Nephron (organoid): Measurements from ENCODE around the gene SYT13.

Experiments
- H3K27ac Mint-ChIP-seq, 3 experiments: 2 replicates each; pipeline ENCODE4 v1.8.0; 2020; ENCODE audit warnings: mixed read lengths in 3 of 3, mild to moderate bottlenecking in 2 of 3, moderate library complexity in 1 of 3
- H3K27me3 Mint-ChIP-seq: 2 replicates; pipeline ENCODE4 v1.8.0; 2021; ENCODE audit warnings: low read depth, mild to moderate bottlenecking, moderate library complexity, mixed read lengths
- H3K36me3 Mint-ChIP-seq: 2 replicates; pipeline ENCODE4 v1.8.0; 2020; ENCODE audit warnings: low read depth, mixed read lengths
- H3K4me1 Mint-ChIP-seq: 2 replicates; pipeline ENCODE4 v1.8.0; 2020; ENCODE audit warnings: mixed read lengths
- H3K4me3 Mint-ChIP-seq, 3 experiments: 2 replicates each; pipeline ENCODE4 v1.8.0; 2020; ENCODE audit warnings: mild to moderate bottlenecking in 3 of 3, mixed read lengths in 3 of 3, moderate library complexity in 2 of 3
- H3K9me3 Mint-ChIP-seq: 2 replicates; pipeline ENCODE4 v1.8.0; 2020; ENCODE audit warnings: mixed read lengths
- TF ChIP-seq, protein P1 (sequence below), 3 experiments: fragments of 200-600 bp; sonication (generic); IDR thresholded peaks; one replicate each; pipeline ENCODE4 v1.5.0; 2021; ENCODE audit warnings: antibody characterized with exemption in 3 of 3; ENCODE audit not compliant: unreplicated experiment in 3 of 3

SYT13 gene

DNA sequence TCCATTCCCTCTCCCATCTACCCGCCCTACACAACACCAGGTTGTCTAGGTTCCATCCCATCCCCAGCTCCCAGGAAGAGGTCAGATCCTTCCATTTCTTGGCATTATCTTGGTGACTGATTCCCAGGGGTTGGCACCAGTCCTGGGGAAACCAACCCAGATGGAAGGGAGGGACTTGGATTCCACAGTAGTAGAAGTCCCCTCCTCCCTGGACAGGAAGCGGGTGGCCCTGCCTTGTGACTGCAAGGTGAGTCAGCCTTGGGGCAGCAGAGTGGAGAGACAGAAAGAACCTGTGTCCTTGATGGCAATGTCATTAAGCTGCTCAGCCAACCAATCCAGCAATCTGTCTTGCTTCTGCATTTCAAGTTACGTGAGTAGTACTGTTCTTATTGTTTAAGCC, 26.5 kb downstream of the SYT13 start:
- H3K4me1 Mint-ChIP-seq, result peaks cover 15% of the 10 kb centered on the region
- no peaks in the 10 kb centered on the region for H3K9me3 Mint-ChIP-seq
- TF ChIP-seq, protein P1, sequence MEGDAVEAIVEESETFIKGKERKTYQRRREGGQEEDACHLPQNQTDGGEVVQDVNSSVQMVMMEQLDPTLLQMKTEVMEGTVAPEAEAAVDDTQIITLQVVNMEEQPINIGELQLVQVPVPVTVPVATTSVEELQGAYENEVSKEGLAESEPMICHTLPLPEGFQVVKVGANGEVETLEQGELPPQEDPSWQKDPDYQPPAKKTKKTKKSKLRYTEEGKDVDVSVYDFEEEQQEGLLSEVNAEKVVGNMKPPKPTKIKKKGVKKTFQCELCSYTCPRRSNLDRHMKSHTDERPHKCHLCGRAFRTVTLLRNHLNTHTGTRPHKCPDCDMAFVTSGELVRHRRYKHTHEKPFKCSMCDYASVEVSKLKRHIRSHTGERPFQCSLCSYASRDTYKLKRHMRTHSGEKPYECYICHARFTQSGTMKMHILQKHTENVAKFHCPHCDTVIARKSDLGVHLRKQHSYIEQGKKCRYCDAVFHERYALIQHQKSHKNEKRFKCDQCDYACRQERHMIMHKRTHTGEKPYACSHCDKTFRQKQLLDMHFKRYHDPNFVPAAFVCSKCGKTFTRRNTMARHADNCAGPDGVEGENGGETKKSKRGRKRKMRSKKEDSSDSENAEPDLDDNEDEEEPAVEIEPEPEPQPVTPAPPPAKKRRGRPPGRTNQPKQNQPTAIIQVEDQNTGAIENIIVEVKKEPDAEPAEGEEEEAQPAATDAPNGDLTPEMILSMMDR (IDR thresholded peaks at IDR 0.05; ENCODE audit: unreplicated experiment in 3 of 3), result no peak
- peak overlapping the region in 2 of 3 experiments; percentile 26 to 40 for H3K27ac Mint-ChIP-seq
- no peaks in the 10 kb centered on the region for H3K36me3 Mint-ChIP-seq
- H3K4me3 Mint-ChIP-seq, result no peak overlapping the region
- peaks cover 44% of the 10 kb centered on the region for H3K27me3 Mint-ChIP-seq

DNA sequence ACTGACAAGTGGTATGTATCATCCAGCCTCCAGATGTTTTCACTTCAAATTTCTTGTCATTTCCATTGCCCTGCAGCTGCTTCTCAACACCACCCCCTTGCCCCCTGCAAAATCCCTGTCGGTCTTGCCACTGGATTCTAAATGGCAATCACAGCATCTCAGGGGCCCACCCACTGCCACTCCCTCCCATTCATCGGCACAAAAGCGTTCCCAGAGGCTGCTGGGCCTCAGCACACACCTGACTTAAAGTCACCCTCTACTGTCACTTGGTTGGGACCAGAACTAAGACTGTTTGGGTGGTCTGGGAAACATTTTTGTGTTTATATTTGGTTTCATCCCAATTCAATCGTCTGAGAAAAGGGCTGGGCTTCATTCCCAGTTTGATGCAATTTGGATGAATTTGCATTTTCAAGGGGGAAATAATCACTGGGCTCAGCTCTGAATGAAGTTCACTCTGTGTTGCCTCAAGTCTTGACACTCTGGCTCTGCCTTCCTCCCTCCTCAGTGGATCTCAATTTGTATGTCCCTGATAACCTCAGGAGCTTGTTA, 27.1 kb downstream of the SYT13 start:
- Mint-ChIP-seq H3K27me3 (peaks cover 47% of the 10 kb centered on the region), H3K4me3 (no peak overlapping the region), H3K36me3 (no peaks in the 10 kb centered on the region), H3K4me1 (peaks cover 15% of the 10 kb centered on the region), H3K27ac (peak overlapping the region in 2 of 3 experiments; percentile 26 to 40), H3K9me3 (no peaks in the 10 kb centered on the region)
- TF ChIP-seq, protein P1 (IDR thresholded peaks at IDR 0.05; ENCODE audit: unreplicated experiment in 3 of 3), result no peak

DNA sequence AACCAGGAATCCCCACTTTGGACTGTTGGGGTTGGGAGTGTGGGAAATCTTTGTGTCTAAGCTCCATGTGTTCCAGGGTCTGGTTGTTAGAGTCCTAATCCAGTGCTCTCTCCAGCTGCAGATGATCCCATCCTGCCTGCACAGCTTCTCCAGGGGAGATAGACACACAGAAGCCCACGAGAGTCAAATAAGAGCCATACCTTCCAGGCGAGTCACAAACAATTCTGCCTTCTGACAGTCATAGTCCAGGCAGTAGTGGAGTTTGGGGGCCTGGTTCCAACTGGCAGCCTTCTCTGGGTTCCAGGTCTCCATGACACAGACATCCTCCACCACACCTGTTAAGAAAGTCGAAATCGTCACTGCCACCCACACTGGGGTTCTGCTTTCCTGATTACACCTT, 32.1 kb downstream of the SYT13 start:
- H3K4me3 Mint-ChIP-seq, result no peak overlapping the region
- H3K9me3 Mint-ChIP-seq, result no peaks in the 10 kb centered on the region
- no peak overlapping the region for H3K27ac Mint-ChIP-seq
- H3K27me3 Mint-ChIP-seq, result peaks cover 19% of the 10 kb centered on the region
- no peaks in the 10 kb centered on the region for H3K36me3 Mint-ChIP-seq
- TF ChIP-seq, protein P1 (IDR thresholded peaks at IDR 0.05; ENCODE audit: unreplicated experiment in 3 of 3), result no peak
- H3K4me1 Mint-ChIP-seq, result peaks cover 21% of the 10 kb centered on the region

DNA sequence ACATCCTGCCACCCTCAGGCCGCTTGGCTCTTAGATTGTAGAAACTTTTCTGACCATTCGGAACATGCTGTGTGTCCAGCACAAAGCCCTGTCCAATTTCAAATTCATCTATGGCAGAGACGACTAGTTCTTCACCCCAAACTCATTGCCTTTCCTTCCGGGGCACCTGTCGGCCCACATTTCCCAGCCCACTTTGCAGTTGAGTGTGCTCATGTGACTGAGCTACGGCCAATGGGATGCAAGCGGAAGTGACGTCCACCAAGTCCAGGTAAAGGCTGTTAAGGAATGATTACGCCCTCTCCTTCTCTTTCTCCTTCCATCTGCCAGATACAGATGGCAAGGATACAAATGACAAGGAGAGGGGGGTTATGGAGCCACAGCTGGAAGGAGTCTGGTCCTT, 32.5 kb downstream of the SYT13 start:
- Mint-ChIP-seq H3K4me3 (no peak overlapping the region), H3K27ac (no peak overlapping the region), H3K27me3 (peaks cover 19% of the 10 kb centered on the region), H3K4me1 (peaks cover 20% of the 10 kb centered on the region), H3K9me3 (no peaks in the 10 kb centered on the region), H3K36me3 (no peaks in the 10 kb centered on the region)
- TF ChIP-seq, protein P1 (IDR thresholded peaks at IDR 0.05; ENCODE audit: unreplicated experiment in 3 of 3), result no peak

DNA sequence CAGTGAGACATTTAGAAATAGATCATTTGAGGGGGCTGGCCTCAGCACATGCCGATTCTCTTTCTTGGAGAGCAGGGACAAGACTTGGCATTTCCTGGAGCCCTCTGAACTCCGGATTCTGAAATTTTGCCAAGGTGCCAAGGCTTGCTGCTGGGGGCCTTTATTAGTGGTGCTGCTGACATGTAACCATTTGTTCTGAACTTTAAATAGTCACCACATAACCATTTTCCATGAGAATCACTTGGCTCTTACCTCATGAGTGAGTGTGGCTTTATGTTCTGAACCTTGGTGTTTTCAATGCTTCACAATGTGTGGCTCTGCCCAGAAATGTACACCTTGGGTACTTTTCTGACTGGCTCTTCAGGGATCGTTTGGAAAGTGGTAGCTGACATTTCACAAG, 33.3 kb downstream of the SYT13 start:
- TF ChIP-seq, protein P1 (IDR thresholded peaks at IDR 0.05; ENCODE audit: unreplicated experiment in 3 of 3), result no peak
- H3K27ac Mint-ChIP-seq, result no peak overlapping the region

DNA sequence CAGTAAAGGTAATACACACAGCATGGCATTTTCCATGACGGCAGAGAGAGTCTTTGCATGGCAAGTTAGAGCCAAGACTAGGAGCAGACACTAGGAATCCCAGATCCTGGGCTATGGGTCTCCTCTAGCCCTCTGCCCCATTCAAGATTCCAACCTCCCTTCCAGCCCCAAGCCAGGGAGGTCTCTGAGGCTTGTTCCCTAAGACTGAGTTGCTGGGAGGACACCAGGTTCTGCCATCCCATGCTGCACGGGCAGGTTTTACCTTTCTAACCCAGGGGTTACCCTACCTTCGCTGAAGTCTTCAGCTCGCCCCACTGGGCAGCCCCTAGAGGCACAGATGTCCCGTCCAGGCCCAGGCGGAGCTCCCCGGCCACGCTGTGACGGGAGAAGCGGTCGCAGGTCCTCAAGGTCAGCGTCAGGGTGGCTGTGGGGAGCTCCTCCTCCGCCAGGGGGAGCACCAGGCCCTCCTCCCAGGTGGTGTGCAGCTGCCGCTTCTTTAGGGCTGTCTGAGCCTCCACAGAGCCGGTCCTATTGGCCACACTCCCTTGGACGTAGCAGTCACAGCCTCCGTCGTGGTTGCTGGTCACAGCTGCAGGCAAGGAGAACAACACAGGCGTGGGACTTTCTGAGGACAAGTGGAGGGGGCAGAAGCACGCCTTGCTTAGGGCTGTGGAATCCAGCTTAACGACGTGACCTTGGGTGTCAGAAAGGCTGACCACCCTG, 33.8 kb downstream of the SYT13 start:
- H3K27ac Mint-ChIP-seq, result no peak overlapping the region
- no peaks in the 10 kb centered on the region for H3K36me3 Mint-ChIP-seq
- H3K4me3 Mint-ChIP-seq, result no peak overlapping the region
- peaks cover 19% of the 10 kb centered on the region for H3K4me1 Mint-ChIP-seq
- H3K9me3 Mint-ChIP-seq, result no peaks in the 10 kb centered on the region
- H3K27me3 Mint-ChIP-seq, result peaks cover 21% of the 10 kb centered on the region
- TF ChIP-seq, protein P1 (IDR thresholded peaks at IDR 0.05; ENCODE audit: unreplicated experiment in 3 of 3), result peak in 2 of 3 experiments; percentile 26 to 63

More for the DNA sequence above, 33.3 kb downstream of the SYT13 start:
- Mint-ChIP-seq H3K4me3 (no peak overlapping the region), H3K36me3 (no peaks in the 10 kb centered on the region), H3K27me3 (peaks cover 19% of the 10 kb centered on the region), H3K4me1 (peaks cover 14% of the 10 kb centered on the region), H3K9me3 (no peaks in the 10 kb centered on the region)
